Measurements from ENCODE around the gene ELN. TPM values are rescaled to one million over a fixed set of nuclear protein-coding genes. Genes with fewer than 3 reads are reported as not detected.

ELN gene
- total and polyA plus RNA-seq, 9 of the 15 experiments (the other 6 are each of a cell fraction or from before 2014, with no cell fraction given): 0.20 TPM; not detected in 8

GRCh38 chr7:74061840-74062539, 34.0 kb downstream of the ELN start (continued):
- TF ChIP-seq, protein P1, sequence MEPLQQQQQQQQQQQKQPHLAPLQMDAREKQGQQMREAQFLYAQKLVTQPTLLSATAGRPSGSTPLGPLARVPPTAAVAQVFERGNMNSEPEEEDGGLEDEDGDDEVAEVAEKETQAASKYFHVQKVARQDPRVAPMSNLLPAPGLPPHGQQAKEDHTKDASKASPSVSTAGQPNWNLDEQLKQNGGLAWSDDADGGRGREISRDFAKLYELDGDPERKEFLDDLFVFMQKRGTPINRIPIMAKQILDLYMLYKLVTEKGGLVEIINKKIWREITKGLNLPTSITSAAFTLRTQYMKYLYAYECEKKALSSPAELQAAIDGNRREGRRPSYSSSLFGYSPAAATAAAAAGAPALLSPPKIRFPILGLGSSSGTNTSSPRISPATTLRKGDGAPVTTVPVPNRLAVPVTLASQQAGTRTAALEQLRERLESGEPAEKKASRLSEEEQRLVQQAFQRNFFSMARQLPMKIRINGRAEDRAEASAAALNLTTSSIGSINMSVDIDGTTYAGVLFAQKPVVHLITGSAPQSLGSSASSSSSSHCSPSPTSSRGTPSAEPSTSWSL (CRISPR knock-in tag; IDR thresholded peaks at IDR 0.05; ENCODE audit: borderline replicate concordance): no peak
- TF ChIP-seq E2F5 (CRISPR knock-in tag; IDR thresholded peaks at IDR 0.05) (0 out of 2 replicates have a peak, but pooled peaks have one; percentile 38), CBX1 (IDR thresholded peaks at IDR 0.05; ENCODE audit: low read depth) (peak; percentile 96), MAFF (IDR thresholded peaks at IDR 0.05; ENCODE audit: low read length) (no peak), EP300 (IDR thresholded peaks at IDR 0.05; ENCODE audit: low read length) (no peak), HDAC2 (IDR thresholded peaks at IDR 0.05) (peak; percentile 92), ZNF133 (CRISPR knock-in tag; IDR thresholded peaks at IDR 0.05) (no peak), NRF1 (conservative IDR thresholded peaks at IDR 0.05 in 1 of 2, IDR thresholded peaks at IDR 0.05 in 1 of 2) (peak; percentile 63 to 73), TSC22D4 (tag; IDR thresholded peaks at IDR 0.05) (no peak), DDX20 (tag; IDR thresholded peaks at IDR 0.05; ENCODE audit: low read depth) (no peak), ATF1 (CRISPR knock-in tag; IDR thresholded peaks at IDR 0.05) (no peak), ATF1 (tag; IDR thresholded peaks at IDR 0.05) (peak; percentile 82), RBM25 (IDR thresholded peaks at IDR 0.05; ENCODE audit: low read depth, low read length, severe bottlenecking) (peak; percentile 87), ZNF584 (CRISPR knock-in tag; IDR thresholded peaks at IDR 0.05; ENCODE audit: low read depth) (no peak), NFRKB (IDR thresholded peaks at IDR 0.05; ENCODE audit: low read depth) (no peak), TBP (optimal IDR thresholded peaks at IDR 0.05; ENCODE audit: low read depth, low read length) (no peak), SPI1 (IDR thresholded peaks at IDR 0.05; ENCODE audit: borderline replicate concordance, low read depth, low read length) (peak; percentile 79), SP1 (CRISPR knock-in tag; IDR thresholded peaks at IDR 0.05) (peak; percentile 23; the same call in 1 of the 2 replicates), STAT5A (IDR thresholded peaks at IDR 0.05; ENCODE audit: borderline replicate concordance, low read length) (no peak), EZH2 (IDR thresholded peaks at IDR 0.05; ENCODE audit: borderline replicate concordance, low read depth, low read length) (no peak), ILK (tag; IDR thresholded peaks at IDR 0.05; ENCODE audit: borderline replicate concordance, low read depth) (no peak), MTA1 (IDR thresholded peaks at IDR 0.05; ENCODE audit: borderline replicate concordance) (peak; percentile 42; the same call in 1 of the 2 replicates)
- TF ChIP-seq, protein P2, sequence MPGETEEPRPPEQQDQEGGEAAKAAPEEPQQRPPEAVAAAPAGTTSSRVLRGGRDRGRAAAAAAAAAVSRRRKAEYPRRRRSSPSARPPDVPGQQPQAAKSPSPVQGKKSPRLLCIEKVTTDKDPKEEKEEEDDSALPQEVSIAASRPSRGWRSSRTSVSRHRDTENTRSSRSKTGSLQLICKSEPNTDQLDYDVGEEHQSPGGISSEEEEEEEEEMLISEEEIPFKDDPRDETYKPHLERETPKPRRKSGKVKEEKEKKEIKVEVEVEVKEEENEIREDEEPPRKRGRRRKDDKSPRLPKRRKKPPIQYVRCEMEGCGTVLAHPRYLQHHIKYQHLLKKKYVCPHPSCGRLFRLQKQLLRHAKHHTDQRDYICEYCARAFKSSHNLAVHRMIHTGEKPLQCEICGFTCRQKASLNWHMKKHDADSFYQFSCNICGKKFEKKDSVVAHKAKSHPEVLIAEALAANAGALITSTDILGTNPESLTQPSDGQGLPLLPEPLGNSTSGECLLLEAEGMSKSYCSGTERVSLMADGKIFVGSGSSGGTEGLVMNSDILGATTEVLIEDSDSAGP (CRISPR knock-in tag; IDR thresholded peaks at IDR 0.05): no peak
